ENCODE results near the gene LMO1.

LMO1 gene

GRCh38 chr11:8288166-8288772, 24.6 kb upstream of the LMO1 start:
- DNase-seq, result no peak

GRCh38 chr11:8287703-8288102, 24.0 kb upstream of the LMO1 start:
- DNase-seq, result no peak

GRCh38 chr11:8287297-8287696, 23.6 kb upstream of the LMO1 start:
- no peak for DNase-seq

- DNase-seq, result no peak
These were observed 23.2 kb upstream of the LMO1 start for GRCh38 chr11:8286886-8287285.

GRCh38 chr11:8285796-8286195, 22.1 kb upstream of the LMO1 start:
- no peak for DNase-seq

- DNase-seq, result no peak
These were observed 21.6 kb upstream of the LMO1 start for GRCh38 chr11:8285228-8285627.

GRCh38 chr11:8283465-8284230, 20.0 kb upstream of the LMO1 start:
- no peak for DNase-seq

GRCh38 chr11:8283100-8283464, 19.4 kb upstream of the LMO1 start:
- DNase-seq, result no peak

GRCh38 chr11:8282631-8283030, 19.0 kb upstream of the LMO1 start:
- no peak for DNase-seq

- no peak for DNase-seq
These were observed 17.6 kb upstream of the LMO1 start for GRCh38 chr11:8281266-8281665.

- DNase-seq, result no peak
These were observed 14.0 kb upstream of the LMO1 start for GRCh38 chr11:8277691-8278090.

GRCh38 chr11:8276528-8276927, 12.8 kb upstream of the LMO1 start:
- no peak for DNase-seq

- DNase-seq, result no peak
These were observed 9.6 kb upstream of the LMO1 start for GRCh38 chr11:8273287-8273686.

- no peak for DNase-seq
These were observed 7.6 kb upstream of the LMO1 start for GRCh38 chr11:8271106-8271886.

- DNase-seq, result no peak
These were observed 6.0 kb upstream of the LMO1 start for GRCh38 chr11:8269636-8270035.

- DNase-seq, result no peak
These were observed 5.1 kb upstream of the LMO1 start for GRCh38 chr11:8268530-8269400.

- peak in 1 of 5 donors; percentile 12 for DNase-seq
These were observed 4.3 kb upstream of the LMO1 start for GRCh38 chr11:8267831-8268529.

GRCh38 chr11:8267280-8267679, 3.6 kb upstream of the LMO1 start:
- DNase-seq, result no peak

GRCh38 chr11:8266246-8267241, 2.9 kb upstream of the LMO1 start:
- DNase-seq, result no peak

GRCh38 chr11:8265681-8266241, 2.1 kb upstream of the LMO1 start:
- DNase-seq, result no peak

All from T-helper 1 cell (primary cell).